ENCODE data around the gene GSK3B.

GSK3B gene

DNA sequence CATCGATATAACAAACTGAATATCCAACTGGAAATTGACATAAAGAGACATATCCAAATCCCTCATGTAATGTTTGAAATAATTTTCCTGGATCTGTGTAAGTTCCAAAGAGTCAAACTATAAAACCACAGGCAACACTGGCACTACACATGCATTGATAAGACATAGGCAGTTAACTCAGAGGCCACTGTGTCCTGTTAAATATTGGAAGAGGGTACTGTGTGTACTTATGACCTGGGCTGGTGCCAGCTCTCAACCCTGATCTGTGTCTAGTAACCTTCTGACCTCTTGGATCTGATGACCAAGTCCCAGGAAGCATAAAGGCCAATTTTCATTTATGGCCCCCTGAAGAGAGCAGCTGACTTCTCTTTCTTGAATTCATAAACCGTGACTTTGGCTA lies 307.8 kb downstream of the GSK3B start:
- DNase-seq (ENCODE audit: extremely low read depth in 1 of 2, low read depth in 1 of 2): no peak

DNA sequence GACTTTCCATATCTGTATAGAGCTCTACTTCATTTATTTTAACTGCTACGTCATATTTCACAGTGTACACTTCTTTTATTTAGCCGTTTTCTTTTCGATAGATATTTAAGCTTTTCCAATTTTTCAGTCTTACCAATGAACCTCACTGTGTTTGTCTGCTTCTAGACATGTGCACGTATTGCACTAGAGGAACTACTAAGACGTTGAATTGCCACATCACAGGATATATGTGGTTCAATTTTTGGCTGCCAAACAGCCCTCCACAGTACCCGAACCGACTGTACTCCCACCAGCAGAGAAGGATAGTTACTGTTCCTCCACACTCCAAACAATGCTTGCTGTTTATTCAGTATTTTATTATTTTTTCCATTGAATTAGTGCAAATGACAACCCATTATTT lies 310.4 kb downstream of the GSK3B start:
- DNase-seq (ENCODE audit: extremely low read depth in 1 of 2, low read depth in 1 of 2): no peak

DNA sequence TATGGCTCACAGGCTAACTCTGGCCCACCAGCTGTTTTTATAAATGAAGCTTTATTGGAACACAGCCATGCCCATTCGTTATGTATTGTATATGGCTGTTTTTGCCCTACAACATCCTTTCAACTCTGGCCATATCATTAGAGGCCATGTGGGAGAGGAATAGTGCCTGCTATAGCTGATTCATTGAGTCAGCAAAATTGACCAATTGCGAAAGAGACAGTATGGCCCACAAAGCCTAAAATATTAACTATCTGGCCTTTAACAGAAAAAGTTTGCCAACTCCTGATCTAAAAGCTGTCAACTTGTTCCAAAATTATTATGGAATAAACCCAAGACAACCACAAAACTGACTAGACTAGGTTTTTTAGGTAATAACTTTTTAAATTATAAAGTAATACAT lies 311.0 kb downstream of the GSK3B start:
- no peak for DNase-seq (ENCODE audit: extremely low read depth in 1 of 2, low read depth in 1 of 2)

DNA sequence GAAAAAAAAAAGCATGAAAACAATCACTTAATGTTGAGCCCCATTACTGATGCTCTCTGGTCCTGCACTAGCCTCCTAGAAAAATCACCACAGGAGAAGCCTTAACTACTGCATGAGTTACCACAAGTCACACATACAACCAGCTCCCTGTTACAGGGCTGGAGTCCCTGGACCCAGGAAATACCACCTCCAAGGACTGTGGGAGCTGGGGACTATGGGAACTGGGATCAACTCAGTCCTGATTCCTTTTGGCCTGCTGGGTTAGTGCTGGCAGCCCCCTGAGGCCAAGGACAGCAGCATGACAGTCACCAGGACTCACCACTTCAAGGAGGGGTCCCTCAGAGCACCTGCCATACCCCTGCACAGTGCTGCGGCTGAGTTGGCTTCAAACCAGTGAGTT lies 311.8 kb downstream of the GSK3B start:
- no peak for DNase-seq (ENCODE audit: extremely low read depth in 1 of 2, low read depth in 1 of 2)

DNA sequence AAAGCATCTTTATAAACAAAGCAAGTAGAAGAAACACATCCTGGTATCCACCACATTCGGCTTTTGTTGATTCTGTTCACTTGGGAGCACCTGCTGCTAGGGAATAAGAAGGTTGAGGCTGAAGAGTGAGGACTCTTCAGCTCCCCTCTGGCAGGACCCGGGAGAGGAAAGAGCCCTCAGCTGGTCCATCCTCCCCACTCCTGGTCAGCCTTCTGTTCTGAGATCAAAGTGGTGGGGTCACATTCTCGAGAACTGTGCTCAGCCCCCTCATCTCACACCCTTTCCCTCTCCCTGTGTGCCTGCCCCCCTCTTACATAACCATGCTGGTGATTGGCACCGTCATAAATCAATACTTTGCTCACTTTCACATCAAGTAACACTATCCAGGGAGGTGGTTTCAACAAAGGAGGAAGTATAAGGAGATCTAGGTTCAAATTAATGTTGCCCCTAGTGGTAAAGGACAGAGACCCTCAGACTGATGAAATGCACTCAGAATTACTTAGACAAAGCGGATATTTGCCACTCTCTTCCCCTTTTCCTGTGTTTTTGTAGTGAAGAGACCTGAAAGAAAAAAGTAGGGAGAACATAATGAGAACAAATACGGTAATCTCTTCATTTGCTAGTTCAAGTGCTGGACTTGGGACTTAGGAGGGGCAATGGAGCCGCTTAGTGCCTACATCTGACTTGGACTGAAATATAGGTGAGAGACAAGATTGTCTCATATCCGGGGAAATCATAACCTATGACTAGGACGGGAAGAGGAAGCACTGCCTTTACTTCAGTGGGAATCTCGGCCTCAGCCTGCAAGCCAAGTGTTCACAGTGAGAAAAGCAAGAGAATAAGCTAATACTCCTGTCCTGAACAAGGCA lies 312.7 kb downstream of the GSK3B start, which contains the start of gene NR1I2:
Gene NR1I2 (plus strand): TSS at position 772 of the 869 bp plus-strand sequence.
- DNase-seq (ENCODE audit: extremely low read depth in 1 of 2, low read depth in 1 of 2): no peak

DNA sequence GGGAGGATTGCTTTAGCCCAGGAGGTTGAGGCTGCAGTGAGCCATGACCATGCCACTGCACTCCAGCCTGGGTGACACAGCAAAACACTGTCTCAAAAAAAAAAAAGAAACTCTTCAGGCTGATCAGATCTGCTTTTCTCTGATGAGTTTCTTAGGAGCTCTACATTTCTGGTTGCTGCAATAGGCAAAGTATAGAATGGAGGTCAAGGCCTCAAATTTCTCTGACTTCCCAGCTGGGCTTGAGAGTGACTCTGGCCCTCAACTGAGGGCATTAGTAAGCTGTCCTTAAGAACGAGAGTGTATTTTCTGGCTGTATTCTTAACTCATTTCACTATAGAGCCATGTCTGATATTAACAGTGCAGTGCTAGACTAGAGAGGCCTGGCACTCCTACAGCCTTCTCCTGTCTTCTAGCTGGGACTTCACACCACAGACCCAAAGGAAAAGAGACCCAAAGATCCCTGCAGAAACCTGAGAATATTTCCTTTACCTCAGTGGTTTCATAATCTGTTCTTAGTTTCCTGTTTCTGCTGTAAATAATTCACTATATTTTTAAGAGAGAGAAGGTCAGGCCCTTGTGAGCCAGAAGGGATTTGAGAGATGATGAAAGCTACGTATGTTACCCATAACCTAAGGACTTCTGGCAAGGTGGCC lies 314.4 kb downstream of the GSK3B start:
- DNase-seq (ENCODE audit: extremely low read depth in 1 of 2, low read depth in 1 of 2): no peak

DNA sequence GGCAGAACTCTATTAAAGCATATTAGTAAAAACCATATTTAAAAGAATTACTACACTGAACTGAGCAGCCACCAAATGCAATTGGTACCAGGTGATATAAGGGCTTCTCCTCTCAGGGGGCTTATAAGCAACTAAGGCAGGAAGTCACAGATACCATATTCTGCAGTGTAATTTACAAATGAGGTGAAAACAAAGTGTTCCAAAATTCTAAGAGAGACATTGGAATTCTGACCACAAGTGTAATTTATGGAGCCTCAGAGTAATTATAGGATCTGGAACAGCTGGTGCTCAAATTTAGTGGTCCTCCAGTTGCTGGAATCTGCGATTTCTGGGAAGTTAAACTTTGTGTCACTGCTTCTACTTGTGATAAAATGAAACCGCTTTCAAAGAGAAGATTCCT lies 315.4 kb downstream of the GSK3B start:
- DNase-seq (ENCODE audit: extremely low read depth in 1 of 2, low read depth in 1 of 2): no peak

DNA sequence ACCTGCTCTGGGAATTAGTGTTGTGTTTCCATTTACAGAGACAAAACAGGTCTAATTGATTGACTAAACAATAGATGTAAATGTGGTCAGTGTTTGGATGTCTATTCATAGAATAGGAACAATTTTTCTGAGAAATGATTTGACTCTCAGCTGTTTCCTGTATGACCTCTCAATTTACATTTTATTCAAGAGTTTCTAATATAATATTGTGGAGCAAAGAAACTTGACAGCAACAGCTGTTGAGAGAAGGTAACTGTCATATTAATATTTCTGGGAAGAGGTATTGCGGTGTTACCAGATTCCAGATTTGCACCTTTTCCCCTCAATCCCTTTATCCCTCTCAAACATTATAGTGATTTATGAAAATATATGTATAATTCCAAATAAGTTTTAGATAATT lies 316.1 kb downstream of the GSK3B start:
- DNase-seq (ENCODE audit: extremely low read depth in 1 of 2, low read depth in 1 of 2): no peak

DNA sequence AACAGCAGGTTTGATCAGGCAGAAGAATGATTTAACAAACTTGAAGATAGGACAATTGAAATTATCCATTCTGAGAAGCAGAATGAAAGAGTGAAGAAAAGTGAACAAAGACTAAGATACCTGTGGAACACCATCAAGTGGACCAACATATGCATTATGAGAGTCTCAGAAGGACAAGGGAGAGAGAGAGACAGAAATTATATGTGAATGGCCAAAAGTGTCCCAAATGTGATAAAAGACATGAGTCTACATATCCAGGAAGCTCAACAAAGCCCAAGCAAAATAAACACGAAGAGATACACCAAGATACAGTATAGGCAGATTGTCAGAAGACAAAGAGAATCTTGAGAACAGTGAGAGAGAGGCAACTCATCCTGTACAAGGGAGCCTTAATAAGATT lies 317.9 kb downstream of the GSK3B start:
- DNase-seq (ENCODE audit: extremely low read depth in 1 of 2, low read depth in 1 of 2): no peak

DNA sequence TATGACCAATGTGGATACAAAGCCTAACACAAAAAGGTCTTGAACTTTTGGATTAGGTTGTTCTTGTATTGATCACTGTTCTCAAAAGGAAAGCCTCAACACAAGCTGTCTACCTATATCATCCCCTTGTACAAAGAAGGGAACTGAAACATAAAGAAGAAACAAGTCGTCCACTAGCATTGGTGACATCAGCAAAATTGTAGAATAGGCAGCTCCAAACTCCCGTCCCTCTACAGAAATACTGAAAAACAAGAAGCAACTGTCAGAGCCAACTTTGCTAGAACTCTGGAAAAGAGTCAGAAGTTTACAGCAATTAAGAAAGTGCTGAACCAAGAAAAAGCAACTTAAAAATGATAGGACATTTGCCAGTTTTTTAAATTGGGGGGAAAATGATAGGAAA lies 319.8 kb downstream of the GSK3B start:
- DNase-seq (ENCODE audit: extremely low read depth in 1 of 2, low read depth in 1 of 2): no peak

Measured in activated CD8-positive, alpha-beta memory T cell treated with anti-CD3 and anti-CD28 coated beads for 1 hour (primary cell).